Memory B cell (primary cell): ENCODE results near the gene OR13G1.

Experiments used
- ATAC-seq: fragments of 150-1000 bp; cut with Tn5 transposase; 2 replicates; pipeline ENCODE4 v1.10.0; 2021; ENCODE audit warnings: low read depth, mild to moderate bottlenecking, moderate library complexity
- DNase-seq, 2 donors: peaks; one replicate each; pipeline ENCODE4 v3.0.0; 2022; ENCODE audit warnings: low spot score in 2 of 2
- H3K27ac Mint-ChIP-seq: one replicate; pipeline ENCODE4 v1.8.0; 2022; ENCODE audit warnings: mild to moderate bottlenecking, moderate library complexity, mixed read lengths
- H3K27me3 Mint-ChIP-seq: one replicate; pipeline ENCODE4 v1.8.0; 2022; ENCODE audit warnings: mixed read lengths
- H3K36me3 Mint-ChIP-seq: one replicate; pipeline ENCODE4 v1.8.0; 2022; ENCODE audit warnings: mild to moderate bottlenecking, mixed read lengths
- H3K4me1 Mint-ChIP-seq: one replicate; pipeline ENCODE4 v1.8.0; 2022; ENCODE audit warnings: mixed read lengths
- H3K4me3 Mint-ChIP-seq: one replicate; pipeline ENCODE4 v1.8.0; 2022; ENCODE audit warnings: mild to moderate bottlenecking, moderate library complexity, mixed read lengths
- H3K9me3 Mint-ChIP-seq: one replicate; pipeline ENCODE4 v1.8.0; 2022; ENCODE audit warnings: mixed read lengths

The OR13G1 gene

DNA sequence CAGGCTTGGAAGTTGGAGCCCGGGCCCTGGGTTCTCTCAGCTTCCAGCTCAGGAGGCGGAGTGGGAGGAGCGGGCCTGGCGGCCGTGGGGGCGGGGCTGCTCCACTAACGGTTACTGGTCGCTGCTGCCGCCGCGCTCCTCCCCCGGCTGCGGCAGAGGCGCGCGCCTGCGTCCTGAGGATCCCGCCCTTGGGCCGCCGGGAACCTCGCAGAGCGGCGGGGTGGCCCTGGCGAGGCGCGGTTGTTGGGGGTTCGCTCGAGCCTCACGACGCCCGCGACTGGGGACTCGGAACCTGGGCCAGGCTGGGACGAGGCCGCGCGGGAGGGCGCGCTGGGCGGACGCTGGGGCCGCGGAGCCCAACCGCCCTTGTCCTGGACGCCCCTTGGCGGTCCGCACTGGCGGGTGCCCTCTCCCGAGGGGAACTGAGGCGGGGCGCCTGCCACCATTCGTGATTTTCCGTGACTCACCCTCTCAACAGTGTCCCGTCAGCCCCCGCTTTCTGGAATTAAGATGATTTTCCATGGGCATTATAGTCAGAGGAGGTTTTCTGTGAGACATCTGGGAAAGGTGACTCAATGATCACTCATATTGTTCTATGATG lies 40.1 kb downstream of the OR13G1 start:
- Mint-ChIP-seq H3K4me3 (no peak overlapping the region), H3K27ac (no peak overlapping the region), H3K4me1 (peaks cover 3% of the 10 kb centered on the region), H3K27me3 (peaks cover 20% of the 10 kb centered on the region), H3K36me3 (peaks cover 2% of the 10 kb centered on the region), H3K9me3 (peaks cover 5% of the 10 kb centered on the region)
- ATAC-seq = no peak
- no peak for DNase-seq

- Mint-ChIP-seq H3K36me3 (peaks cover 2% of the 10 kb centered on the region), H3K4me3 (no peak overlapping the region), H3K9me3 (peaks cover 5% of the 10 kb centered on the region), H3K4me1 (peaks cover 3% of the 10 kb centered on the region), H3K27ac (no peak overlapping the region), H3K27me3 (peaks cover 19% of the 10 kb centered on the region)
- DNase-seq (no peak), ATAC-seq (no peak)
These were observed 40.8 kb downstream of the OR13G1 start for GRCh38 chr1:247638781-247639180.

- peaks cover 3% of the 10 kb centered on the region for H3K4me1 Mint-ChIP-seq
- H3K27ac Mint-ChIP-seq = no peak overlapping the region
- peaks cover 16% of the 10 kb centered on the region for H3K27me3 Mint-ChIP-seq
- H3K36me3 Mint-ChIP-seq = peaks cover 2% of the 10 kb centered on the region
- no peak overlapping the region for H3K4me3 Mint-ChIP-seq
- no peak for DNase-seq
- no peak for ATAC-seq
- H3K9me3 Mint-ChIP-seq = peaks cover 4% of the 10 kb centered on the region
These were observed 41.5 kb downstream of the OR13G1 start for GRCh38 chr1:247638011-247638410.

DNA sequence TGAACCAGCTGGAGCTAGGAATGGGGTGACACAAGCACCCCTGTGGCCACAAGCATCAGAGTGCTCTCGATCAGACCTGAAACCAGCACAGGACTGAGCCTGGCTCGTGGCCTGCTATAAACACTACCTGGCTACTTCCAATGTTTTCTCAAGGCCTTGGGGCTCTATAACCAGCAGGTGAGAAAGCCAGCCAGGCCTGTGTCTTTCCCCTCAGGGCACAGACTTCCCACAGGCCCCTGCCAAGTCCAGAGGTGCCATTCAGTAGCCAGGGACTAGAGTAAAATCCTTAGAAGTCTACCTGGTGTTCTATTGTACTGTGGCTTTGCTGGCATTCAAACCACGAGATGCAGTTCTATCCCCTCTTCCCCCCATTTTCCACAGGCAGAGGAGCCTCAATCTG lies 51.6 kb downstream of the OR13G1 start:
- DNase-seq (no peak), ATAC-seq (no peak)
- Mint-ChIP-seq H3K27ac (no peak overlapping the region), H3K4me3 (no peak overlapping the region), H3K4me1 (no peaks in the 10 kb centered on the region), H3K27me3 (no peaks in the 10 kb centered on the region), H3K36me3 (no peaks in the 10 kb centered on the region), H3K9me3 (peaks cover 12% of the 10 kb centered on the region)
